COR-L47 (cell line): ENCODE data around the gene PATZ1.
A peak's percentile ranks its signal among the peaks of the same experiment; 100 is the strongest.
"Not testable (repeated sequence)": the region's sequence is repeated elsewhere in the genome, so short reads cannot be mapped to it uniquely, and the experiment has no call there.

ENCODE experiments used
- DNase-seq: peaks from one replicate; lab custom pipeline; 2025; lab: John Stamatoyannopoulos, UW

Gene PATZ1

GRCh38 chr22:31343235-31344191, 2.6 kb downstream of the PATZ1 start:
- peak; percentile 72 for DNase-seq

DNA sequence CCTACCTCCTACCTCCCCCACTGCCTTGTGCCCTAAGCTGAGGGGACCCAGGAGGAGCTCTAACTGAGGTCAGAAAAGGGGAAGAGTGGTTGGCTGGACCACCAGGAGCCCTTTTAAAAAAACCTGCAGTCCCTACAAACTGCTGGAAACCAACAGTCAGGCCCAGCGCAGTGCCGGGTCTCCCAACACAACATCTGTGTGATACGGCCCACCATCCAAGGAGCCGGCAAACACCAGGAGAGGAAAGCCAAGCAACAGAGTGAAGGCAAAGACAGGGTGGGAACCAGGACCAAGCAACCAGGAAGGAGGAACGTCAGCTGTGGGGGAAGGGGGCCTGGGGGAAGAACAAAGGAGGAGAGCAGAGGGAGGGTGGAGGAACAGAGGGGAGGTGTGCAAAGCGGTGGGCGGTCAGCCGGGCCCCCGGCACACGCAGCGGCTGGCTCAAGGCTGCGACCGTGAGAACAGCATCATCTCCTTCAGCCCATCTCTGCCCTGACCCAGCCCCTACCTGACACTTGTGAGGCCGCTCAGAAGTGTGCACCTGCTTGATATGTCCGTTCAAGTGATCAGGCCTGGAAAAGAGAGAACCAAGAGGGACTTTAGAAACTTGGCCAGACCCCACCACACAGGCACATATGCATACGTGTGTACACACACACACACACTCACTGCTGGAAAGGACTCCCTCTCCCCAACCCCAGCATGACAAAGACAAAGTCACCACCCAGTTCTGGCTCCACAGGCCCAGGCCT, 3.6 kb downstream of the PATZ1 start:
- DNase-seq: no peak

- no peak for DNase-seq
Measured at GRCh38 chr22:31341386-31342088, 4.6 kb downstream of the PATZ1 start.

DNA sequence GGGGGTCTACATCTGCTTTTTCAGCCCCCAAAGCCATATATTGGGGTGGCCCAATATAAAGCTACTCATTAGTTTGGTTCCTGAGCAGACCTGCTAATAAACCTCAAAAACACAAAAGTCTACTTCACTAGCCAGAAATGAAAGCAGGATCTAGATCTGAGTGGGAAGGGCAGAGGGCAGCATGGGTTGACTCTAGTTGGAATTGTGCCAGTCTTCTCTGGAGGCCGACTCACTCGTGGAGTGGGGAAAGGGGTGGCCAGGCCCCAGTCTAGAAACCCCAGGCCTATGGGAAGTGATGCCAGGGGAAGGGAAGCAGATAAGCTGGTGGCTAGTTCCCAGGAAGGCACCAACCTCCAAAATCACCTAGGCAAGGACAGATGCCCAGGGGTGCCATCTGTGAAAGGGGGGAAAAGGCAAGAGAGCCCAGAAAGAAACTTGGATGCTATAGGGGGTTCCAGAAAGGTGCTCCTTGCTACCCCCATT, 5.3 kb downstream of the PATZ1 start:
- no peak for DNase-seq

DNA sequence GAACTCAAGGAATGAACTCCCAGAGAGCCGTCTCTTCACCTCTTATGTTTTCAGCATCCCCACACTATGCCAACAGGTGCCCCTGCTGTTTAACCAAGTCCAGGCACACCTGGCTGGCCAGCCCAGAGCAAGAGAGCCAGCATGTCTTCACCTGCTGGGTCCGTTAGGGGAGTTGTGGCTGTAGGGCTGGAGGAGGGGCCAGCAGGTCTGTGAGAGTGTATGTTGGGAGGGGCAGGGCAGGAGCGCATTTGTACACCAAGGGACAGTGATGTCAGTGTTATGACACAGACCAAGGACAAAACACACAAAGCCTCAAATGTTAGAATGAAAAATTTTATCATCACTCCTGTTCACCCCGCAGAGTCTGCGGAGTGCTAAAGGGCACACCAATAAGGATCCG, 5.8 kb downstream of the PATZ1 start:
- DNase-seq: no peak

GRCh38 chr22:31339148-31339832, 6.9 kb downstream of the PATZ1 start:
- DNase-seq: no peak

DNA sequence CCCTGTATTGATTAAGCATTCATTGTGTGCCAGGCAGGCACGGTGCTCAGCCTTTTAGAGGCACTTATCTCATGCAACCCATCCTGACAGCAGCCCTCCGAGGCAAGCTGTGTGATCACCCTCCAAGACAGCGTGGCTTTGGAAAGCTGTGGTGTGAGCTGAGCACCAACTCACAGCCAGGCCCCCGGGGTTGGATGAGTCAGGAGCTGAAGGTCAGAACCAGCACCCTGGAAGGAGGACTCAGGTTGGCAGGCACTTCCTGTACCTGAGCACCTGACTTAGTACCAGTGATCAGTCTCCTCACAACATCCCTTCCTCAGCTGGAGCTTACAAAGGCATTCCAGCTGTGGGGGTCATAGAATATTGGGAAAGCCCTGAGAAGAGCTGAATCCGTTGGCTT, 9.0 kb downstream of the PATZ1 start:
- no peak for DNase-seq

- DNase-seq: no peak
Measured at GRCh38 chr22:31334329-31334728, 11.8 kb downstream of the PATZ1 start.

GRCh38 chr22:31333641-31334040, 12.5 kb downstream of the PATZ1 start:
- DNase-seq: no peak

DNA sequence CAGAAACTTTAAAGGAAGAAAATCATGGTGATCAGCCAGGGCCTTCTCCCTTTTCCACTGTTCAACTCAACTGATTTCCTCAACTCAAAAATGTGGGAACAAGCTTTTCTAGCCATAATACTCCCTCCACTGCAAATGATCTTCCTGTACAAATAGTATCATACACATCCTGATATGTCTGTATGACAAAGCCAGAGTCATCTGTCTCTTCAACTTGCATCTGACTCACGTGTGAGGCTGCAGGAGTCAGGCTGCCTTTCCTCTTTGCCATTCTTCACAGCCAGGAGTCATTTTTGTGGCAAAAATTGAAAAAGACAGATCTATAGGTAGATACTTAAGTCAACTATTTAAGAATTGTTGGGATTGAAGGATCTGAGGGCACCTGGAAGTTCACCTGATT, 13.3 kb downstream of the PATZ1 start:
- no peak for DNase-seq

DNA sequence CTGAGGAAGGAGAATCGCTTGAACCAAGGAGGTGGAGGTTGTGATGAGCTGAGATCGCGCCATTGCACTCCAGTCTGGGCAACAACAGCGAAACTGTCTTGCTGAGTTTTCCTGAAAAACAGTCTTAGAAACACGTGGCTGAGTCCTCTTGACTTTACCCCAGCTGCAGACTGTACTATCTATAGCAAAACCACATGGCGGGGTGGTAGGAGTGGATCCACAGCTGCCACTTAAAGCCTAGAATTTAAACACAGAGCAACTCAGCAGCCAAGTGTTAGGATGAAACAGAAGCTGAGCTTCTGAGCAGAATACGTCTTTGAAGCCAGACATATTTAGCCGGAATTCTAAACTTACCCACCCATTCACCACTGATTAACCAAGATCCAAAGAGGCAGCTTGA, 14.1 kb downstream of the PATZ1 start:
- DNase-seq: no peak

DNA sequence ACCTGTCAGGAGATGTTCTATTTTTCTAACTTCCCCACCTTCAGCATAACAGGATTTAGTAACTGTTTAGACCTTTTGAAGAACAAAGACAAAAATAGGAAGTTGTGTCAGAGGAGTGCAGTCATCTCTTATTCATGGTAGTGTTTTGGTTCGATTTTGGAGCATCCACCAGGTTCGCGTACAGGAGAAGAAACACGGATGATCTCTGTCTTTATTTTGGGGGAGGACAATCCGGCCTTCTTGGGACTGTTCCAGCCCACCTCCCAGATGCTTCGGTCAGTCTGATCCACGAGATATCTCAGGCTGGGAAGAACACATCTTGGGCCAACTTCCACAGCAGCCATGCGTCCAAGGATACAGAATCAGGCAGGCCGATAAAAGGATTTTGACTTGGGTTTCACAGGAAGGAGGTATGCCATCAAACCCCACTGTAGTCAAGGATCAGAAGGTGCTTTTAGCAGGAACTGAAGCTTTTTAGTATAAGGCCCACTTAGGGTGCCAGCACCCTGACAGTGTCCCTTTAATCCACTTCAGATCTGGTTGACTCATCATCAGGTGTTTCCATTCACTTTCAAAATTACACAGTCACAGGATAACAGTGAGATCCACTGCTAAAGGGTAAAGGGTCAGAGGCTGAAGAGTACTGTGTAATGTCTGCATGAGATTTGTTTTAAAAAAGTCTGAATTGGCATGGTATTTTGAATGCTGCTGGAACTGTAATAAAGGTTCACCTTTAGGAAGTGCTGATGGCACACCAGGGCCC, 16.5 kb downstream of the PATZ1 start:
- no peak for DNase-seq

DNA sequence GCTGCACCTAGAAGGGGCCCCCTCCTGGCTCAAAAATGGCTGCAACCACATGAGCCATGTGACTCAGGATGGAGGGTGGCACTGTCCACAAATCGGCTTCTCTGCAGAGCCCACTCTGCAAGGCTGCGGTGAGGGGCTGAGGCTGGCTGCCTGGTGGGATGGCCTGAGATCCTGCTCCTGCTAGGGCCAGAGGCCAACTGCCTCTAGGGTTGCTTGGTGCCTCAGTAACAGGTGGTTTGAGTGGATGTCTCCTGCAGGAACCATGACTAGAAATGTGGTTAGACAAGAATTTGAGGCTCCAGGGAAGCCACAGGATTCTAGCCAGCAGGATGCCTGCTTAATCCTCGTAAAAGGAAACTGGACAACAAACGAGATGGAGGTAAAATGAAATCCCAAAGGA, 17.1 kb downstream of the PATZ1 start:
- no peak for DNase-seq

DNA sequence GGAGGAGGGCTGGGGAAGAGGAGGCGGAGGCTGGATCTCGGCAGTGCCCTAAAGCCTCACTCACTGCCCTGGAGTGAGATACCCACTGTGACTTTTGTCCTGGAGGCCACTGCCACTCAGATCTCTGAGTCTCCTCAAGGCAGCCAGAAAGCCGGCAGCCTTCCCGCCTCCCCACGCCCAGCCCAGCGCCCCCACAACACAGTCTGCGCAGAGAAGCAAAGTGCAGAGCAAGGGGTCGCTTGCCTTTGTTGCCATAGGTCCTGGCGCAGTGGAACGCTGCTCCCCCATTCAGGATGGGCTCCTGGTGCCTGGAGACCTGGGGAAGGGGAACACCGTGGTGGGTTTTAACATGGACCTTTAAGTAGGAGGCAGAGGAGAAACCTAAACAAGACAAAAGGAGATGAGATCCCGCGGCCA, 17.6 kb downstream of the PATZ1 start:
- DNase-seq: no peak

- DNase-seq: no peak
Measured at GRCh38 chr22:31327806-31328543, 18.2 kb downstream of the PATZ1 start.

- no peak for DNase-seq
Measured at GRCh38 chr22:31326877-31327276, 19.3 kb downstream of the PATZ1 start.

- DNase-seq: no peak
Measured at GRCh38 chr22:31323578-31324550, 22.3 kb downstream of the PATZ1 start.

- no peak for DNase-seq
Measured at GRCh38 chr22:31321421-31321820, 24.7 kb downstream of the PATZ1 start.

- not testable (repeated sequence) for DNase-seq
Measured at GRCh38 chr22:31314220-31314619, 31.9 kb downstream of the PATZ1 start.
